NCI-H345 treated with DMSO at 0.1 percent for 48 hours (cell line): ENCODE measurements around the gene ADAR.

Experiments
- DNase-seq: peaks from one replicate; lab custom pipeline; 2025; ENCODE audit not compliant: unreplicated experiment; lab: John Stamatoyannopoulos, UW

The ADAR gene

GRCh38 chr1:154619181-154619948, 11.4 kb upstream of the ADAR start:
- DNase-seq, result no peak

- no peak for DNase-seq
Measured at GRCh38 chr1:154616659-154617345, 8.8 kb upstream of the ADAR start.

- no peak for DNase-seq
Measured at GRCh38 chr1:154615411-154615810, 7.4 kb upstream of the ADAR start.

- no peak for DNase-seq
Measured at GRCh38 chr1:154614901-154615300, 6.9 kb upstream of the ADAR start.

- no peak for DNase-seq
Measured at GRCh38 chr1:154614247-154614646, 6.3 kb upstream of the ADAR start.

- no peak for DNase-seq
Measured at GRCh38 chr1:154611150-154611862, 3.3 kb upstream of the ADAR start.

- DNase-seq, result no peak
Measured at GRCh38 chr1:154609398-154610380, 1.7 kb upstream of the ADAR start.

- peak; percentile 87 for DNase-seq
Measured at GRCh38 chr1:154608397-154609270, 648 bp upstream of the ADAR start.

GRCh38 chr1:154607106-154607608, 829 bp downstream of the ADAR start:
- no peak for DNase-seq

- DNase-seq, result no peak
Measured at GRCh38 chr1:154605534-154605933, 2.5 kb downstream of the ADAR start.

GRCh38 chr1:154603317-154603716, 4.7 kb downstream of the ADAR start:
- DNase-seq, result no peak

GRCh38 chr1:154599658-154600057, 8.3 kb downstream of the ADAR start:
- no peak for DNase-seq

GRCh38 chr1:154598871-154599635, 8.9 kb downstream of the ADAR start:
- no peak for DNase-seq

GRCh38 chr1:154595621-154596020, 12.4 kb downstream of the ADAR start:
- no peak for DNase-seq

GRCh38 chr1:154594811-154595210, 13.2 kb downstream of the ADAR start:
- DNase-seq, result no peak

- DNase-seq, result no peak
Measured at GRCh38 chr1:154593390-154593789, 14.6 kb downstream of the ADAR start.

GRCh38 chr1:154591206-154591605, 16.8 kb downstream of the ADAR start:
- DNase-seq, result no peak

GRCh38 chr1:154590756-154591155, 17.2 kb downstream of the ADAR start:
- no peak for DNase-seq

GRCh38 chr1:154589780-154590179, 18.2 kb downstream of the ADAR start:
- no peak for DNase-seq
